ENCODE measurements around the gene BCAN.

Gene BCAN

DNA sequence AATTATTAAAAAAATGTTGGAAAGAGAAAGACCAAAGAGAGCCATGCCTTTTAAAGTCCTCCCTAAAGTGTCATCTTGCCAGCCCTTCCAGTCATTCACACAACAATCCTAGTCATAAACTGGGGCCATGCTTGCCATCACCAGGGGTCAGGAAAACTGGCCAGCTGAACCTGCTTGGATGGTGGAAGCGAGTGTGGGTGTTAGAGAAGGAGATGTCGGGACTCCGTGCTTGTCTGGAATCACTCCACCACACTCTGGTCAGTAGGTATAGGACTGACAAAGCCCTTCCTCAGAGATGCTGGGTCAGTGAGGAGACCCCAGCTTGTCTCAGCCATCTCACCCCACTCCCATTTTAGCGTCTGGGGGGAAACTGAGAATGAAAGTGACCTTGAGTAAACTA lies 26.0 kb upstream of the BCAN start:
- Histone ChIP-seq H3K36me3 (ENCODE audit: control insufficient read depth, insufficient read depth, low read length) (no peaks in the 10 kb centered on the region), H3K9me3 (ENCODE audit: control insufficient read depth, low read length) (no peaks in the 10 kb centered on the region), H3K27me3 (ENCODE audit: control insufficient read depth, insufficient read depth, low read length, poor library complexity, severe bottlenecking) (peaks cover 27% of the 10 kb centered on the region), H3K4me1 (ENCODE audit: control insufficient read depth, insufficient read depth, low read length) (no peaks in the 10 kb centered on the region), H3K4me3 (ENCODE audit: insufficient read depth, low read depth, low read length) (no peak overlapping the region), H3K27ac (ENCODE audit: insufficient read depth, low read depth, low read length, poor library complexity, severe bottlenecking) (no peak overlapping the region)
- 75 to 79% methylated on average over 4 of the region's 4 CpGs for WGBS, 2 experiments

DNA sequence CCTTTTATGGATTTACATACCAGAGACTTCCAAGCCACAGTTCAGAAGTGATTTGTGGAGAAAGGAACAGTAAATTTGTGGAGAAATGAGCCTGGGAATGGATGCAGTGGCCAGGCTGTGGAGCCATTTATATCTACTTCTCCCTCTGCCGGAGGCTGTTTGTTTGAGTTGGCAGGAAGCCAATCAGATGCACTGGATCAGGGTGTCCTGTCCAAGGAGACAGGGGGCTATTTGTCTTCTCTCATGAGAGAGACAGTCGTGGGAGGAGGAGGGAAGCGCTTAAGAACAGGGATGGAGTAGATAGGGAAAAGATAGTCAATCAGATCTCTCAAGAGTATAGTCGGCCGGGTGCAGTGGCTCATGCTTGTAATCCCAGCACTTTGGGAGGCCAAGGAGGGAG lies 25.5 kb upstream of the BCAN start:
- Histone ChIP-seq H3K36me3 (ENCODE audit: control insufficient read depth, insufficient read depth, low read length) (no peaks in the 10 kb centered on the region), H3K27me3 (ENCODE audit: control insufficient read depth, insufficient read depth, low read length, poor library complexity, severe bottlenecking) (peaks cover 32% of the 10 kb centered on the region), H3K4me3 (ENCODE audit: insufficient read depth, low read depth, low read length) (no peak overlapping the region), H3K4me1 (ENCODE audit: control insufficient read depth, insufficient read depth, low read length) (no peaks in the 10 kb centered on the region), H3K9me3 (ENCODE audit: control insufficient read depth, low read length) (no peaks in the 10 kb centered on the region), H3K27ac (ENCODE audit: insufficient read depth, low read depth, low read length, poor library complexity, severe bottlenecking) (no peak overlapping the region)
- WGBS, 2 experiments: 71 to 73% methylated on average over 5 of the region's 5 CpGs

DNA sequence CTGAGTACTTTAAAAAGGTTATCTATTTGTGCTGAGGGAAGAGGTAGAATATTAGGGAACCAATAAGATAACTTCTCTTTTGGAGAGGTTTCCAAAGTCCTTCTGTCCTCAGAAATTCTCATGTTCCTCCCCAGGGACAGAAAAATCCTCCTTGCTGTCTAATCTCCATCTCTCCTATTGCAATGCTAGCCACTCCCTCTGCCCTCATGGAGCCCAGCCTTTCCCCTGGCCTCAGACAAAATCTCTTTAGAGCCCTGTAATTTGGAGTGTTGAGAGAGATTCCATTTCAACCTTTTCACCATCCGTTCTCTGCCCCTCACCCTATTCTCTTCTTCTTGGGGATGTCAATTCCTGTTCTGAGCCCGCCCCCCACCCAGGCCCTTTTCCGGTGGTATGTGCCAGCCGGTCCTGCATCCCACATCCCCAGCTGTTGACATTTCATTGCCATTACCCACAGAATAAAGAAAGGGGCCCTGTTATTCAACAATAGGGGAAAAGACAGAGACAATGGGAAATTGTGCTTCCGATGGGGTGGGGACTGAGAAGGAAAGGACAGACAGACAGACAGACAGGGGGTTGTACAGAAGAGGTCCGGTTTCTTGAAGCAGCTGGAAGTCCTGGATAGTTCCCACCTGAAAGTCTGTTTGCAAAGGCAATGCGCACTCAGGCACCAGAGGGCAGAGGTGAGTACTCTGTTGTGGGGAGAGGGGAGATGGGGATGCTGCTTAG lies 22.9 kb upstream of the BCAN start, which contains the start of gene HAPLN2:
Gene HAPLN2 (plus strand): TSS at position 563 of the 729 bp plus-strand sequence. CDS start 4,076 bp downstream, outside the sequence.
- Histone ChIP-seq H3K4me3 (ENCODE audit: insufficient read depth, low read depth, low read length) (no peak within 1 kb of the TSS), H3K27ac (ENCODE audit: insufficient read depth, low read depth, low read length, poor library complexity, severe bottlenecking) (no peak within 1 kb of the TSS), H3K36me3 (ENCODE audit: control insufficient read depth, insufficient read depth, low read length) (no peaks in the 10 kb centered on the region), H3K9me3 (ENCODE audit: control insufficient read depth, low read length) (no peaks in the 10 kb centered on the region), H3K4me1 (ENCODE audit: control insufficient read depth, insufficient read depth, low read length) (no peaks in the 10 kb centered on the region), H3K27me3 (ENCODE audit: control insufficient read depth, insufficient read depth, low read length, poor library complexity, severe bottlenecking) (peaks cover 58% of the 10 kb centered on the region)
- WGBS, 2 experiments: 7 to 10% methylated on average over 7 of the region's 7 CpGs

DNA sequence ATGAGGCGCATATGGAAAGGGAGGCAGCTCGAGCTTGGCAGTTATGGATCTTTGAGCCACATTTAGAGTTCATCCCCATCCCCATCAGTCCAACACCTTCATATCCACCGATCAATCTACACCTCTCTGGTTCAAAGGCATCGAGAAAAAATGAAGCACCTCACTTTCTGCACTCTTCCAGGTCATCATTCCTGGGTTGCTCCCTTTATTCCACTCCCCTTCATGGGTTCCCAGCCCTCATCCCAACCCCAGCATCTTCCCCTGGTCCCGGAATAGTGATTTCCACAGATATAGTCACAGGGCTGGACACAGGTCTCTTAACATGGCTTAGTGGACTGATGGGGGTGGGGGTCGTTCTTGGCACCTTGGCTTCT lies 22.3 kb upstream of the BCAN start:
- WGBS, 2 experiments: 30 to 33% methylated on average over 6 of the region's 6 CpGs

DNA sequence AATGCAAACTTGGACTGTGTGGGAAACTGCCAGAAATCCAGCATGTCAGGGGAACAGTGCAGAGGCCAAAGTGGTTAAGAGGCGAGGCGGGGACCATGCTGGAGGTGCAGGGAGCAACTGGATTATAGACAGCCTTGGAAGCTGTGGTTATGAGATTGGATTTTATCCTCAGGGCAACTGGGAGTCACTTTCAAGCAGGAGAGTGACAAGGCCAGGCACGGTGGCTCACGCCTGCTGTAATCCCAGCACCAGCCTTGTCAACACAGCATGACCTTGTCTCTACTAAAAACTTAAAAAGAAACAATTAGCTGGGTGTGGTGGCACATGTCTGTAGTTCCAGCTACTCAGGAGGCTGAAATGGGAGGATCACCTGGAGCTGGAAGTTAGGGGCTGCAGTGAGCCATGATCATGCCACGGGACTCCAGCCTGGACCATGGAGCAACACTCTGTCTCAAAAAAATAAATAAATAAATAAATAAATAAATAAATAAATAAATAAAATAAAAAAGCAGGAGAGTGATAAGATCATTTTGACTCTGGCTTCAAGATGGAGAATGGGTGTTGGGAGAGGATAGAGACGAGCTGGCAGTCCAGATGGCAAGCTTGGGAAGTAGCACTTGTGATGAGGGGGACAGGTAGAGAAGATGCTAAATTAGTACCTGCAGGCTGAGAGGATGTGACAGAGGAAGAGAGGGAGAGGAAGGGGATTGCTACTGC lies 19.2 kb upstream of the BCAN start:
- Histone ChIP-seq H3K9me3 (ENCODE audit: control insufficient read depth, low read length) (no peaks in the 10 kb centered on the region), H3K27me3 (ENCODE audit: control insufficient read depth, insufficient read depth, low read length, poor library complexity, severe bottlenecking) (peaks cover 88% of the 10 kb centered on the region), H3K27ac (ENCODE audit: insufficient read depth, low read depth, low read length, poor library complexity, severe bottlenecking) (no peak overlapping the region), H3K36me3 (ENCODE audit: control insufficient read depth, insufficient read depth, low read length) (no peaks in the 10 kb centered on the region), H3K4me1 (ENCODE audit: control insufficient read depth, insufficient read depth, low read length) (peaks cover 9% of the 10 kb centered on the region), H3K4me3 (ENCODE audit: insufficient read depth, low read depth, low read length) (no peak overlapping the region)
- 66 to 71% methylated on average over 5 of the region's 6 CpGs for WGBS, 2 experiments

More for the DNA sequence above, 22.3 kb upstream of the BCAN start:
- H3K4me3 ChIP-seq (ENCODE audit: insufficient read depth, low read depth, low read length): no peak overlapping the region
- no peak overlapping the region for H3K27ac ChIP-seq (ENCODE audit: insufficient read depth, low read depth, low read length, poor library complexity, severe bottlenecking)
- H3K9me3 ChIP-seq (ENCODE audit: control insufficient read depth, low read length): no peaks in the 10 kb centered on the region
- H3K27me3 ChIP-seq (ENCODE audit: control insufficient read depth, insufficient read depth, low read length, poor library complexity, severe bottlenecking): peaks cover 63% of the 10 kb centered on the region
- no peaks in the 10 kb centered on the region for H3K36me3 ChIP-seq (ENCODE audit: control insufficient read depth, insufficient read depth, low read length)
- peaks cover 5% of the 10 kb centered on the region for H3K4me1 ChIP-seq (ENCODE audit: control insufficient read depth, insufficient read depth, low read length)

DNA sequence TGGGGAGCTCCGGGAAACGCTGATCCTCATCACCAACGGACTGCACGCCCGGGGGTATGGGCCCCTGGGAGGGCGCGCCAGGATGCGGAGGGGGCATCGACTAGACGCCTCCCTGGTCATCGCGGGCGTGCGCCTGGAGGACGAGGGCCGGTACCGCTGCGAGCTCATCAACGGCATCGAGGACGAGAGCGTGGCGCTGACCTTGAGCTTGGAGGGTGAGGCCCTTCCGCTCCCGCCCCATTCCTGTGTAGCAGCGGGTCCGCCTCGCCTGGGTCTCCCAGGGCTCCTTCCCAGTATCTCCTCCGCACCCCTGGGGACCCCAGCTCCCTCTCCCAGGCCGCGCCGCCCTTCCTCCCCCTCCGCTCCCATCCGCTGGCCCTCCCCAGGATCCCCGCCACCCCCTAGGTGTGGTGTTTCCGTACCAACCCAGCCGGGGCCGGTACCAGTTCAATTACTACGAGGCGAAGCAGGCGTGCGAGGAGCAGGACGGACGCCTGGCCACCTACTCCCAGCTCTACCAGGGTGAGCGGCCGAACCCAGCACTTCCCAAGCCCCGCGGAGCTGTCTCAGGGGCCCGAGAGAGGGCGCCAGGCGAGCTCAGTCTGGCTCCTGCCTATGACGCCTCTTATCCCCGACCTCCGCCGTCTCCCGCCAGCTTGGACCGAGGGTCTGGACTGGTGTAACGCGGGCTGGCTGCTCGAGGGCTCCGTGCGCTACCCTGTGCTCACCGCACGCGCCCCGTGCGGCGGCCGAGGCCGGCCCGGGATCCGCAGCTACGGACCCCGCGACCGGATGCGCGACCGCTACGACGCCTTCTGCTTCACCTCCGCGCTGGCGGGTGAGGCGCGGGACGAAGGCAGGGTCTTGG lies 17.7 kb upstream of the BCAN start:
- H3K27ac ChIP-seq (ENCODE audit: insufficient read depth, low read depth, low read length, poor library complexity, severe bottlenecking): no peak overlapping the region
- no peaks in the 10 kb centered on the region for H3K36me3 ChIP-seq (ENCODE audit: control insufficient read depth, insufficient read depth, low read length)
- no peaks in the 10 kb centered on the region for H3K9me3 ChIP-seq (ENCODE audit: control insufficient read depth, low read length)
- H3K27me3 ChIP-seq (ENCODE audit: control insufficient read depth, insufficient read depth, low read length, poor library complexity, severe bottlenecking): peaks cover 83% of the 10 kb centered on the region
- WGBS, 2 experiments: 2 to 3% methylated on average over 87 of the region's 87 CpGs
- peaks cover 9% of the 10 kb centered on the region for H3K4me1 ChIP-seq (ENCODE audit: control insufficient read depth, insufficient read depth, low read length)
- peak overlapping the region; percentile 32 for H3K4me3 ChIP-seq (ENCODE audit: insufficient read depth, low read depth, low read length)

DNA sequence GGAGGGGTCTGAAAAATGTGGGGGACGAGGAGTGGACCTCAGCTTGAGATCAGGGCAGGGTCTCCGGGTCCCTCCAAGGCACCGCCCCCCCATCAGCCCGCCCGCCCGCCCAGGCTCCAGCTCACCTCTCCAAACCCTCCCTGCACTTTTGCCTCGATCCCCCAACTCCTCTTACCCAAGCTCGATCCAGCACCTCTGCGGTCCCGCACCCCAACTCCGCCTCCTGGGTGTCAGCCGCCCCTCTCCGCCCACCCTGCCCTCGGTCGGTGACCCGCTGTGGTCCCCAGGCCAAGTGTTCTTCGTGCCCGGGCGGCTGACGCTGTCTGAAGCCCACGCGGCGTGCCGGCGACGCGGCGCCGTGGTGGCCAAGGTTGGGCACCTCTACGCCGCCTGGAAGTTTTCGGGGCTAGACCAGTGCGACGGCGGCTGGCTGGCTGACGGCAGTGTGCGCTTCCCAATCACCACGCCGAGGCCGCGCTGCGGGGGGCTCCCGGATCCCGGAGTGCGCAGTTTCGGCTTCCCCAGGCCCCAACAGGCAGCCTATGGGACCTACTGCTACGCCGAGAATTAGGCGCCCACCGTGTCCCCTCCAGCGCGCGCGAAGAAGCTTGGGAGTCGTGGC lies 17.0 kb upstream of the BCAN start:
- Histone ChIP-seq H3K27me3 (ENCODE audit: control insufficient read depth, insufficient read depth, low read length, poor library complexity, severe bottlenecking) (peaks cover 76% of the 10 kb centered on the region), H3K4me3 (ENCODE audit: insufficient read depth, low read depth, low read length) (peak overlapping the region; percentile 32), H3K27ac (ENCODE audit: insufficient read depth, low read depth, low read length, poor library complexity, severe bottlenecking) (no peak overlapping the region), H3K36me3 (ENCODE audit: control insufficient read depth, insufficient read depth, low read length) (no peaks in the 10 kb centered on the region), H3K4me1 (ENCODE audit: control insufficient read depth, insufficient read depth, low read length) (peaks cover 9% of the 10 kb centered on the region), H3K9me3 (ENCODE audit: control insufficient read depth, low read length) (no peaks in the 10 kb centered on the region)
- WGBS, 2 experiments: 2 to 3% methylated on average over 52 of the region's 55 CpGs

DNA sequence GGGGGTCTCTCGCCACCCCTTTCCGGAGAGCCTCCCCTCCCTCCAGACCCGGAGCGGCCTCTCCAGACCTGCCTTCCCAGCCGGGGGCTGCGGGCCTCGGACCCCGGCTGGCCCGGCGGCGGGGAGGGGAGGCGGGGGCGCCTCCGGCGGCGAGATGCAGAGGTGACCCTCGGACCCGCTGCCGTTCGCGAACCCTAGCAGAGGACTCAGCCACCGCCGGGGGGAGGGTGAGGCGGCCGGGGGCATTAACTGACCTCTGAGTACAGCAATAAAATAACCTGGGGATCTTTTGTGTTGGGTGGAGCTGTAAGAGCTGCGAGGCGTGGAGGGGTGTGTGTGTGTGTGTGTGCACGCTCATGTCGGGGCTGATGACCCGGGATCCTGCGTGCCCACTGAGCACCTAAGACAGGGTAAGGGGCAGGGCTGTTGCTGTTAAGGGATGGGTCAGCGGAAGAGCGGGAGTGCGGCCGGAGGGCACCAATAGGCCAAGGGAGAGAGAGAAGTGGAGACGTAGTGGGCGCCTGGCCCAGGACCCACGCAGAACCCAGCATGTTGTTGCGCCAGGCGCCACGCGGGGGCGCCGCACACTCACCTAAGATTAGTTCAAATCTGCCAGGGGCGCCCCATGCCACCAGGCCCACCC lies 16.4 kb upstream of the BCAN start:
- peaks cover 9% of the 10 kb centered on the region for H3K4me1 ChIP-seq (ENCODE audit: control insufficient read depth, insufficient read depth, low read length)
- no peak overlapping the region for H3K27ac ChIP-seq (ENCODE audit: insufficient read depth, low read depth, low read length, poor library complexity, severe bottlenecking)
- no peaks in the 10 kb centered on the region for H3K9me3 ChIP-seq (ENCODE audit: control insufficient read depth, low read length)
- H3K36me3 ChIP-seq (ENCODE audit: control insufficient read depth, insufficient read depth, low read length): no peaks in the 10 kb centered on the region
- 2 to 4% methylated on average over 45 of the region's 45 CpGs for WGBS, 2 experiments
- H3K27me3 ChIP-seq (ENCODE audit: control insufficient read depth, insufficient read depth, low read length, poor library complexity, severe bottlenecking): peaks cover 73% of the 10 kb centered on the region
- peak overlapping the region; percentile 0 for H3K4me3 ChIP-seq (ENCODE audit: insufficient read depth, low read depth, low read length)

DNA sequence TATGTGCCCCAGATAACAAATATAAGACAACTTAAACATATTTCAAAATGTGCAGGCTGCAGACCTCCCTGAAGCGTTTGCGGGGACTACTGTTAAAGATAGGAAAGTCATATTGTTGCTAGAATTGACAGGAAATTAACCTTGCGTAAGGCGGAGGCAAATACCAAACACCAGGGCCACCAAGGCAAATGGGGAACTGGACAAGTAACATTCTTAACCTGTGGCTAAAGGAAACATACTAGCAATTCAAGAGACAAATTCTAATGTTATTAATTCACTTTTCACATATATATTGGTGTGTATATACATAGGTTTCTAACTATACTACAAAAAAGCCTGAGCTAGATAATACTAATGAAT lies 15.9 kb upstream of the BCAN start:
- Histone ChIP-seq H3K27ac (ENCODE audit: insufficient read depth, low read depth, low read length, poor library complexity, severe bottlenecking) (no peak overlapping the region), H3K27me3 (ENCODE audit: control insufficient read depth, insufficient read depth, low read length, poor library complexity, severe bottlenecking) (peaks cover 73% of the 10 kb centered on the region), H3K4me1 (ENCODE audit: control insufficient read depth, insufficient read depth, low read length) (peaks cover 9% of the 10 kb centered on the region), H3K9me3 (ENCODE audit: control insufficient read depth, low read length) (no peaks in the 10 kb centered on the region), H3K4me3 (ENCODE audit: insufficient read depth, low read depth, low read length) (no peak overlapping the region), H3K36me3 (ENCODE audit: control insufficient read depth, insufficient read depth, low read length) (no peaks in the 10 kb centered on the region)
- 48 to 49% methylated on average over 4 of the region's 4 CpGs for WGBS, 2 experiments
